HepG2 (cell line): Measurements from ENCODE around the gene ATXN7L2. TPM values are rescaled to one million over a fixed set of nuclear protein-coding genes. Genes with fewer than 3 reads are reported as not detected.

Source experiments
- FLYWCH1 ChIP-seq: sonication (generic); formaldehyde crosslinking; IDR thresholded peaks from 2 replicates; pipeline ENCODE4 v1.8.1; 2023; ENCODE audit warnings: mild to moderate bottlenecking, missing genetic modification reagents
- FOXO1 ChIP-seq: sonication (generic); formaldehyde crosslinking; IDR thresholded peaks from 2 replicates; pipeline ENCODE4 v1.4.0; 2020; ENCODE audit warnings: missing genetic modification reagents
- GPN1 ChIP-seq: sonication (generic); formaldehyde crosslinking; IDR thresholded peaks from 2 replicates; pipeline ENCODE4 v1.5.1; 2020; ENCODE audit warnings: missing genetic modification reagents, borderline replicate concordance
- GRHL1 ChIP-seq: sonication (generic); formaldehyde crosslinking; conservative IDR thresholded peaks from 2 replicates; pipeline ENCODE4 v1.8.0; 2022; ENCODE audit warnings: missing genetic modification reagents
- JUN ChIP-seq: sonication (generic); formaldehyde crosslinking; IDR thresholded peaks from 2 replicates; pipeline ENCODE4 v1.4.0; 2020; ENCODE audit warnings: mild to moderate bottlenecking, missing genetic modification reagents
- MLXIP ChIP-seq: sonication (generic); formaldehyde crosslinking; IDR thresholded peaks from 2 replicates; pipeline ENCODE4 v1.9.0; 2021; ENCODE audit warnings: missing genetic modification reagents, borderline replicate concordance
- MTF1 ChIP-seq: sonication (generic); formaldehyde crosslinking; IDR thresholded peaks from 2 replicates; pipeline ENCODE4 v1.5.0; 2020; ENCODE audit warnings: missing genetic modification reagents
- RERE ChIP-seq: IDR thresholded peaks from 2 replicates; pipeline ENCODE4 v1.6.1; 2016; ENCODE audit warnings: low read depth, missing genetic modification reagents, missing compliant biosample characterization
- ZBTB26 ChIP-seq: IDR thresholded peaks from 2 replicates; pipeline ENCODE4 v1.6.1; 2016; ENCODE audit warnings: missing compliant biosample characterization, missing genetic modification reagents, borderline replicate concordance
- ZFP36 ChIP-seq: fragments of 150-350 bp; IDR thresholded peaks from 2 replicates; pipeline ENCODE4 v1.6.1; 2018; ENCODE audit warnings: borderline replicate concordance, low read length, low read depth; ENCODE audit not compliant: partially characterized antibody
- ZFYVE20 ChIP-seq: sonication (generic); formaldehyde crosslinking; IDR thresholded peaks from 2 replicates; pipeline ENCODE4 v1.8.0; 2023; ENCODE audit warnings: low read depth, mild to moderate bottlenecking, moderate library complexity, missing genetic modification reagents, borderline replicate concordance
- ZMYM2 ChIP-seq: sonication (generic); formaldehyde crosslinking; IDR thresholded peaks from 2 replicates; pipeline ENCODE4 v1.8.0; 2022; ENCODE audit warnings: mild to moderate bottlenecking, missing genetic modification reagents
- ZNF136 ChIP-seq: sonication (generic); formaldehyde crosslinking; IDR thresholded peaks from 2 replicates; pipeline ENCODE4 v1.8.1; 2022; ENCODE audit warnings: low read depth, mild to moderate bottlenecking, moderate library complexity, missing genetic modification reagents
- ZNF432 ChIP-seq: sonication (generic); formaldehyde crosslinking; IDR thresholded peaks from 2 replicates; pipeline ENCODE4 v1.5.0; 2020; ENCODE audit warnings: missing genetic modification reagents, mild to moderate bottlenecking, borderline replicate concordance
- ZNF556 ChIP-seq: sonication (generic); formaldehyde crosslinking; IDR thresholded peaks from 2 replicates; pipeline ENCODE4 v1.4.0; 2020; ENCODE audit warnings: mild to moderate bottlenecking, missing genetic modification reagents, borderline replicate concordance
- ZNF790 ChIP-seq: sonication (generic); formaldehyde crosslinking; IDR thresholded peaks from 2 replicates; pipeline ENCODE4 v1.8.0; 2022; ENCODE audit warnings: missing genetic modification reagents, mild to moderate bottlenecking, borderline replicate concordance
- polyA plus RNA-seq, 8 experiments: library from polyadenylated mRNA; depleted of rRNA in 3 of 8; stranded (reverse) in 7 of 8; unstranded in 1 of 8; fragments of >200 nt; fragmentation: Illumina TruSeq in 4 of 8; extraction: Trizol in 4 of 8; gene quantifications; 2 replicates each; pipeline versions ENCODE4 v1.2.1 to v1.2.3, GENCODE V29; 2011 to 2016; ENCODE audit warnings: low read depth in 4 of 8, missing spikeins in 1 of 8, mixed read lengths in 1 of 8; ENCODE audit not compliant: insufficient read depth in 1 of 8
- total RNA-seq, 5 experiments: library from RNA; depleted of rRNA; stranded (reverse); fragments of >200 nt; fragmentation: Illumina TruSeq; extraction: Trizol; gene quantifications; 2 replicates each; pipeline ENCODE4 v1.2.3, GENCODE V29; 2016; ENCODE audit warnings: low read depth in 1 of 5

ATXN7L2 gene
- total and polyA plus RNA-seq, 2 of the 13 experiments (the other 11 are each of a cell fraction or from before 2014, with no cell fraction given), result 2.7 to 2.8 TPM

- no peak; the same call in 1 of the 2 replicates for TF ChIP-seq FOXO1 (CRISPR knock-in tag)
- no peak for TF ChIP-seq MLXIP (CRISPR knock-in tag)
- TF ChIP-seq ZFYVE20 (CRISPR knock-in tag), result 0 out of 2 replicates have a peak, but pooled peaks have one; percentile 50
- TF ChIP-seq RERE (CRISPR knock-in tag), result 0 out of 2 replicates have a peak, but pooled peaks have one; percentile 23
- TF ChIP-seq GRHL1, result no peak
- TF ChIP-seq ZNF790 (CRISPR knock-in tag), result no peak
- TF ChIP-seq GPN1 (CRISPR knock-in tag), result no peak
- peak; percentile 67; the same call in 1 of the 2 replicates for TF ChIP-seq ZNF556
- TF ChIP-seq ZNF432, result no peak
- 0 out of 2 replicates have a peak, but pooled peaks have one; percentile 6 for TF ChIP-seq JUN
- TF ChIP-seq ZMYM2 (CRISPR knock-in tag), result no peak
- TF ChIP-seq ZBTB26, result 0 out of 2 replicates have a peak, but pooled peaks have one; percentile 58
- no peak for TF ChIP-seq ZNF136
- TF ChIP-seq FLYWCH1 (CRISPR knock-in tag), result 0 out of 2 replicates have a peak, but pooled peaks have one; percentile 80
- no peak; the same call in 1 of the 2 replicates for TF ChIP-seq MTF1 (CRISPR knock-in tag)
- no peak for TF ChIP-seq ZFP36
Measured at GRCh38 chr1:109483672-109484518, at the start of gene ATXN7L2 (continued).
